MM.1S (cell line): Measurements from ENCODE around the gene OOSP2.

ENCODE experiments used
- DNase-seq: peaks from one replicate; pipeline ENCODE4 v3.0.0-alpha.2; 2015
- H2AFZ ChIP-seq: fragments of 300-600 bp; sonication (generic); 2 replicates; pipeline ENCODE4 v1.6.0; 2016; ENCODE audit warnings: antibody characterized with exemption, low read length
- H3F3A ChIP-seq: fragments of 300-600 bp; sonication (generic); 2 replicates; pipeline ENCODE4 v1.6.1; 2016; ENCODE audit warnings: mild to moderate bottlenecking, antibody characterized with exemption, low read length, moderate library complexity, mixed read lengths; ENCODE audit not compliant: insufficient read depth
- H3K27ac ChIP-seq: fragments of 300-600 bp; sonication (generic); 2 replicates; pipeline ENCODE4 v1.5.1; 2016; ENCODE audit warnings: mild to moderate bottlenecking, low read length
- H3K27me3 ChIP-seq: fragments of 300-600 bp; sonication (generic); replicated peaks from 2 replicates; pipeline ENCODE4 v1.6.0; 2016; ENCODE audit warnings: low read length; ENCODE audit not compliant: insufficient read depth
- H3K36me3 ChIP-seq: fragments of 300-600 bp; sonication (generic); replicated peaks from 2 replicates; pipeline ENCODE4 v1.6.1; 2016; ENCODE audit warnings: mild to moderate bottlenecking, low read length, mixed read lengths; ENCODE audit not compliant: insufficient read depth
- H3K4me1 ChIP-seq: fragments of 300-600 bp; sonication (generic); 2 replicates; pipeline ENCODE4 v1.6.1; 2016; ENCODE audit warnings: low read length, mixed read lengths
- H3K4me2 ChIP-seq: fragments of 300-600 bp; sonication (generic); 2 replicates; pipeline ENCODE4 v1.6.0; 2016; ENCODE audit warnings: low read depth, low read length
- H3K4me3 ChIP-seq: fragments of 300-600 bp; sonication (generic); 2 replicates; pipeline ENCODE4 v1.5.1; 2016; ENCODE audit warnings: low read length, mixed read lengths
- H3K79me2 ChIP-seq: fragments of 300-600 bp; sonication (generic); 2 replicates; pipeline ENCODE4 v1.6.1; 2016; ENCODE audit warnings: mixed run types, low read length, mixed read lengths
- H3K9ac ChIP-seq: fragments of 300-600 bp; sonication (generic); 2 replicates; pipeline ENCODE4 v1.6.1; 2016; ENCODE audit warnings: low read length, mixed read lengths
- H3K9me2 ChIP-seq: fragments of 300-600 bp; sonication (generic); replicated peaks from 2 replicates; pipeline ENCODE4 v1.6.1; 2016; ENCODE audit warnings: mild to moderate bottlenecking, low read length, mixed read lengths; ENCODE audit not compliant: insufficient read depth
- H3K9me3 ChIP-seq: fragments of 300-600 bp; sonication (generic); replicated peaks from 2 replicates; pipeline ENCODE4 v1.6.1; 2016; ENCODE audit warnings: mild to moderate bottlenecking, low read length, mixed read lengths; ENCODE audit not compliant: insufficient read depth
- H4K20me1 ChIP-seq: fragments of 300-600 bp; sonication (generic); 2 replicates; pipeline ENCODE4 v1.6.1; 2016; ENCODE audit warnings: mild to moderate bottlenecking, low read length, moderate library complexity, mixed read lengths; ENCODE audit not compliant: insufficient read depth
- CTCF ChIP-seq: fragments of 300-600 bp; sonication (generic); IDR thresholded peaks from 2 replicates; pipeline ENCODE4 v1.5.1; 2016; ENCODE audit warnings: antibody characterized with exemption, low read length, mixed read lengths
- EZH2 ChIP-seq: fragments of 300-600 bp; sonication (generic); optimal IDR thresholded peaks from 2 replicates; pipeline ENCODE3; 2017; ENCODE audit warnings: low read depth, mild to moderate bottlenecking, antibody characterized with exemption, low read length, mixed read lengths
- EZH2phosphoT487 ChIP-seq: fragments of 300-600 bp; sonication (generic); IDR thresholded peaks from 2 replicates; pipeline ENCODE4 v1.6.1; 2018; ENCODE audit warnings: antibody characterized with exemption, low read length

Gene OOSP2

GRCh38 chr11:60077216-60077817 is 37.1 kb downstream of the OOSP2 start:
- Histone ChIP-seq H3K9me3 (no peaks in the 10 kb centered on the region), H2AFZ (no peak overlapping the region), H3K36me3 (no peaks in the 10 kb centered on the region), H4K20me1 (no peaks in the 10 kb centered on the region), H3K4me1 (no peaks in the 10 kb centered on the region), H3F3A (no peaks in the 10 kb centered on the region), H3K27ac (no peak overlapping the region), H3K9ac (no peak overlapping the region), H3K9me2 (no peaks in the 10 kb centered on the region), H3K4me3 (no peak overlapping the region), H3K27me3 (no peaks in the 10 kb centered on the region), H3K79me2 (no peaks in the 10 kb centered on the region), H3K4me2 (no peak overlapping the region)
- TF ChIP-seq CTCF (no peak), EZH2phosphoT487 (no peak), EZH2 (no peak)
- DNase-seq = no peak

GRCh38 chr11:60077981-60078380 is 37.8 kb downstream of the OOSP2 start:
- Histone ChIP-seq H3K4me3 (no peak overlapping the region), H3K27me3 (no peaks in the 10 kb centered on the region), H3K4me1 (no peaks in the 10 kb centered on the region), H3K9ac (no peak overlapping the region), H3K79me2 (no peaks in the 10 kb centered on the region), H3F3A (no peaks in the 10 kb centered on the region), H3K36me3 (no peaks in the 10 kb centered on the region), H4K20me1 (no peaks in the 10 kb centered on the region), H2AFZ (no peak overlapping the region), H3K4me2 (no peak overlapping the region), H3K9me3 (no peaks in the 10 kb centered on the region), H3K27ac (no peak overlapping the region), H3K9me2 (no peaks in the 10 kb centered on the region)
- no peak for DNase-seq
- TF ChIP-seq EZH2phosphoT487 = no peak
- TF ChIP-seq CTCF = no peak
- TF ChIP-seq EZH2 = no peak

GRCh38 chr11:60078745-60079144 is 38.5 kb downstream of the OOSP2 start:
- DNase-seq = no peak
- Histone ChIP-seq H3K79me2 (no peaks in the 10 kb centered on the region), H3K4me3 (no peak overlapping the region), H3K9me3 (no peaks in the 10 kb centered on the region), H3K27me3 (no peaks in the 10 kb centered on the region), H3K9me2 (no peaks in the 10 kb centered on the region), H2AFZ (no peak overlapping the region), H4K20me1 (no peaks in the 10 kb centered on the region), H3K4me2 (no peak overlapping the region), H3K4me1 (no peaks in the 10 kb centered on the region), H3F3A (no peaks in the 10 kb centered on the region), H3K36me3 (no peaks in the 10 kb centered on the region), H3K9ac (no peak overlapping the region), H3K27ac (no peak overlapping the region)
- TF ChIP-seq EZH2phosphoT487 = no peak
- no peak for TF ChIP-seq CTCF
- TF ChIP-seq EZH2 = no peak
